Fibroblast of upper back skin (primary cell): ENCODE measurements around the gene NYNRIN.

Experiments used
- DNase-seq: peaks from one replicate; pipeline ENCODE4 v3.0.0-alpha.2; 2013

The NYNRIN gene

GRCh38 chr14:24415421-24416253 is 16.8 kb downstream of the NYNRIN start:
- DNase-seq = no peak

- DNase-seq = no peak
Observed at GRCh38 chr14:24416254-24416931, 17.6 kb downstream of the NYNRIN start.

- DNase-seq = no peak
Observed at GRCh38 chr14:24416932-24417619, 18.3 kb downstream of the NYNRIN start.

GRCh38 chr14:24417832-24418491 is 19.2 kb downstream of the NYNRIN start:
- no peak for DNase-seq

GRCh38 chr14:24418492-24418873 is 19.7 kb downstream of the NYNRIN start:
- DNase-seq = no peak

- no peak for DNase-seq
Observed at GRCh38 chr14:24422261-24422660, 23.5 kb downstream of the NYNRIN start.

- no peak for DNase-seq
Observed at GRCh38 chr14:24422694-24423601, 24.1 kb downstream of the NYNRIN start.

GRCh38 chr14:24425704-24426103 is 26.9 kb downstream of the NYNRIN start:
- peak; percentile 77 for DNase-seq

- no peak for DNase-seq
Observed at GRCh38 chr14:24426150-24426911, 27.5 kb downstream of the NYNRIN start.

- DNase-seq = no peak
Observed at GRCh38 chr14:24426912-24427536, 28.2 kb downstream of the NYNRIN start.

GRCh38 chr14:24427537-24428508 is 29.0 kb downstream of the NYNRIN start:
- DNase-seq = no peak

- DNase-seq = no peak
Observed at GRCh38 chr14:24428628-24429394, 30.0 kb downstream of the NYNRIN start.

GRCh38 chr14:24429395-24430142 is 30.8 kb downstream of the NYNRIN start, which contains the start of the genes CBLN3 and KHNYN:
Gene CBLN3, minus strand, starts transcription at chr14:24429668. Its CDS starts 614 bp downstream, at chr14:24429054.
Gene KHNYN, plus strand, starts transcription at chr14:24429954. Its CDS starts 777 bp downstream, at chr14:24430731.
- DNase-seq = peak; percentile 94

GRCh38 chr14:24430143-24430681 is 31.4 kb downstream of the NYNRIN start:
- peak; percentile 79 for DNase-seq

GRCh38 chr14:24430682-24431568 is 32.1 kb downstream of the NYNRIN start:
- peak; percentile 54 for DNase-seq

- peak; percentile 91 for DNase-seq
Observed at GRCh38 chr14:24431569-24432258, 32.9 kb downstream of the NYNRIN start.
